ENCODE measurements around the gene GGA3.
A peak's percentile ranks its signal among the peaks of the same experiment; 100 is the strongest.
"Not testable (repeated sequence)": the region's sequence is repeated elsewhere in the genome, so short reads cannot be mapped to it uniquely, and the experiment has no call there.

The GGA3 gene

DNA sequence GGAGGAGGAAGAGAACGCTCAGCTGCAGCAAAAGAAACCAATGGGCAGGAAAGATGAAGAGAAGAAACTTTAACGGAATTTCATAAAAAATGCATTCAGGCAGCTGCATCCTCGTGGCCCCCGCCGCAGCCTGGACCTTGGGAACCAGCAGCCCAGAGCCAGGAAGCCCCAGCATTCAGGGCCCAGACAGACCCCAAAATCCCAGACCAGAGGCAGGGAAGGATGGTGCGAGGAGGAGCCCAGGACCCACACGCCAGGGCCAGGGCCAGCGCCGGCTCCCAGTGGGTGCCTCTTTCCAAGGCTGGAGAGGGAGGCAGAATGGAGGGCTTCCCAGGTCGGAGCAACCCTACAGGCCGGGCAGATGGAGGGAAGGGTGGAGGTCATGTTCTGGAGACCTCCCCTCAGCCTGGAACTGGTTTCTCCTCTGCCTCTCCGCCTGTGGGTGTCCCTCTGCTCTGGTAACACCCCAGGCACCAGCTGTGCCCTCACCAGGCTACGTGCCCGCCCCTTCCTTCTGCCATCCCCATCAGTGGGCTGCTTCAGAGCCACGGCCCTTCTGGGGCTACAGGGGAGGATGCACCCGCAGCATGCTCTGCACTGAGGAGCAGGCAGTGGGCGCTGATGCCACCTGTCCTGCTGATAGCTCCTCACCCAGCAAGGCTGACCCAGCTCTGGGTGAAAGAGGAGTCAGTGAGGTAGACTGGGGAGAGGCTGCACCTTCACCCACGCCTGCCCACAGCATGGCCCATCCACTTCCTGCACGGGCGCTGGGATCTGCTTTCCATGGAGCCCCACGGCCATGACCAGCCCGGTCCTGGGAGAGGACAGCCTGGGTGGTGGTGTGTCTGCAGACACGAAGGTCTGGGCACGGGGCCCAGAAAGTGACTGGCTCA lies 10.8 kb upstream of the GGA3 start:
- no peak for DNase-seq

DNA sequence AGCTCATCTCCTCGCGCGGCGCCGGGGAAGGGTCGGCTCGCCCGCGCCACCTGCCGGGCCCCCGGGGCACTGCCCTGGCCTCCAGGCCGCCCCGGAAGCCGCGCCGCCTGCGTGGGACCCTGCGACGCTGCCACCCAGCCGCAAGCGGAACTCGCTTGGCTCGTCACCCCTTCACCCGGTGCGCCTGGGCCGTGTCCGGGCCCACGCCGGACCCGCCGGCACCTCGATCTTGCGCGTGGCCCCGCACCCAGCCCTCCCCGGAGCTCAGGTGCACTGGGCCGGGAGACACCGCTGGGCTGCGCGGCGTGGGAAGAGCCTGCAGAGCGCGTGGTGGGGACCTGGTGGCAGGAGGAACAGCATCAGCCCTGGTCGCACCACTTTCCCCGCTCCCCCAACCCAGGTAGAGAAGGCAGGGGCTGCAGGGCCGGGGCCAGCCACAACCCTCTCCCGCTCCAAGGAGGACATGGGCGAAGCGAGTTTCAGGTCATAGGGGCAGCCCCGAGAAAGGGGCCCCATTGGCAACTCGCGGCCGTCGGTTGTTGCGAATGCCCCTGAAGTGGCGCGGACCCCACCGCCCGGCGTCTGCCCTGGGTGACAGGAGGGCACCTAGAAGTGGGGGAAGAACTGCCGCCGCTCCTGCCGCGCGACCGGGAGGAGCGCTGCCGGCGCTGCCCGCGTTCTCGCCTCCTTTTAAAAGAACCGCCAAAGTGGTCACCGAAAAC lies 10.0 kb upstream of the GGA3 start:
- DNase-seq: peak; percentile 83

DNA sequence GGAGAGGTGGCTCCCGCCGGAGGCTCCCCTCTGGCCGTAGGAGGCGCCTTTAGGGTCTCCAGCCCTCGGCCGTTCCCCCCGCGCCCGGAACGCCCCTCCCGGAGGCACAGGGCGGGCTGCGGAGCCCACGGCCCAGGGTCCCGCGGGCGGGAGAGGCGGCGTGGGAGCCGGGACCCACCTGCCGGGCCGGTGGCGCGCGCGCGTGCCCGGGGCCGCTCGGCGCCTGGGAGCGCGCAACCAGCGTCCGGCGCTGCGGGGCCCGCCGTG lies 9.5 kb upstream of the GGA3 start, which contains the start of gene MIF4GD:
Gene MIF4GD (minus strand): TSS at position 266 of the 267 bp plus-strand sequence. CDS start 1,036 bp downstream, outside the sequence.
- DNase-seq: no peak

DNA sequence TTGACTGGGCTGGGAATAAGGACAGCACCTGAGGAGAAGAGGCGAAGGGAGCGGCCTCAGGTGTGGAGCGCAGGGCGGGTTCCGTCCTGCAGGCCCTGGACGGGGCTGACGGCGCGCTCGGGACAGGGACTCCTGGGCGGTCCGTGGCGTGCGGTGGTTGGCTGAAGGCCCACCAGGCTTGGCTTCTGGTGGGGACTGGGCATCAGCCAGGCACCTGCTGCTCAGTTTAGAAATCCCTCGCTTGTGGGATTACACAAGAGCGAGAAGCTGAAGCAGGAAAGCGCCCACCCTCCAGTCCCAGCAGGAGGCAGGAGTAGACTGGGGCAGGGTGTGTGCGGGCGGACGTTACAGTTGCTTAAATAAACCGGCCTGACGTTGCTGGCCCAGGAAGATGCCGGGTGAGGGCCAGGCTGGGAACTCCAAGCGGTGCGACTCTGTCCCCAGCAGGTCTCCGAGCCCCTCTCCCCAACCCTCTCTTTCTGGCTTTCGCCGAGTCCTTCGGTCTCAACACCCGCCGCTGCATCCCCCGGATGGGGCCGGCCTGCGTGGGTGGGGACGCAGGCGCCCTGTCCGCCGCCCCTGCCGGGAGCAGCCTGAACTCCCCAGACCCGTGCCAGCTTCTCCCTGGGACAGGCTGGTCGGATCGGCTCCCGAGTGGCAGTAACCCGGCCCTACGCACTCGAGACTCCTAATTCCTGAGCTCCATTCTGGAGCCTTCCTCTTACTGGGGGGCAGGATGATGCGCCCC lies 9.0 kb upstream of the GGA3 start:
- no peak for DNase-seq

DNA sequence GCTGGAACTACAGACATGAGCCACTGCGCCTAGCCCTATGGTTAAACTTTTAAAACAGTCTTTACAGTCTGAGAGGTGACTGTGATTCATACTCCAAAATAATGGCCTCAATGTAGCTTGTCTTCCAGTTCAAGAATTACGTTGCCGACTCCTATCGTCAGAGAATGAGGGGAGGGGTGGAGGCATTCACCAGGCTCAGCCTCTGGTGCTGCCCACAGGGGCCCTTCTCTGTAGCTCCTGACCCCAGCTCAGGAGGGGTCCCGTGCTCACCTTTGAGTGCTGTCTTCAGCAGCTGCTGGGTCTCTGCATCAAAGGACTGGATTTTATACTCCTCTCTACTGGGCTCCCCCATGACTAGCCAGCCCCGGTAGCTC lies 8.4 kb upstream of the GGA3 start:
- DNase-seq: no peak

DNA sequence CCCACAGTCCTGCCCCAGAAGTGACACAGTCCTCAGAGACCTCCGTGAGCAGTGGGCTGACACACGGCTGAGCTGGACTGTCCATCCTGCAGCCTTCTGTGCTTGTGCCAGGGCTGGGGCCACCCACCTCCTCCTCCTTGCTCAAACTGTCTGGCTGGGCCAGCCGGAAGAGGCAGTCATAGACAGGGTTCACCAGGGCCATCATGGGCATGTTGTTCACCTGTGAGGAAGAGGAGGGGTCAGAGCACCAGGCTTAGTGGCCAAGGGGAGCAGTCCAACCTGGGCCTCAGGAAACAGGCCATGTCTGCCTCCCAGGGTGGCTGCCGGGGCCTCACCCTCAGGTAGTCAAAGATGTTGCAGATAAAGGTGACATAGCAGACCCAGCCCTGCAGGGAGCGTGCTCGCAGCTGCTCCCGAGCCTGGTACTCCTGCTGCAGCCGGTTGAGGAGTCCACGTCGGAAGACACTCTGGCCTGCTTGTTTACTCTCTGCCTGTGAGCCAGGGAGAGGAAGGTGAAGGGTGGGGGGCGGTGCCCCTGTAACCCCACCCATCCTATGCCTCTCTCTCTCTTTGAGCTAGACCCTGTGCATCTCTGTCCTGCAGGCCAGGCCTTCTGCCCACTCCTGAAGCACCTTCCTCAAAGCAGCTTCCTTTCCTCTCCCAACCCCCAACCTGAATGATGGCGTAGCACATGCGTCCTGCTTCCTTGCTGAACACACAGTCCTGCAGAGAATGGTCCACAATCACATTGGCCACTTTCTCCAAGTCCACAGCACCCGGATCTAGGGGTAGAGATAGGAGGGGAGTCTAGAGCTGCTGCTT lies 6.2 kb upstream of the GGA3 start:
- DNase-seq: no peak

DNA sequence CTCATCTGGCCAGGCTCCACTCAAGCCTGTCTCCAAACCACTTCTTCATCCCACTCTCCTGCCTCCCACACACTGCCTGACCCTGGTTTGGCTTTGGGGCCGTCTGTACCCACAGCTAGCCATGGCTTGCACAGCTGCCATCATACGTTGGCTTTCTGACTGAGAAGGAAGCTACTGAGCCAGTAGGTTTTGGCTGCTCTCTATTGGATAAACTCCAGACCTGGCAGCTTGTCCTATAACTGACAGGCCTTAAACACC lies 5.7 kb upstream of the GGA3 start:
- no peak for DNase-seq

DNA sequence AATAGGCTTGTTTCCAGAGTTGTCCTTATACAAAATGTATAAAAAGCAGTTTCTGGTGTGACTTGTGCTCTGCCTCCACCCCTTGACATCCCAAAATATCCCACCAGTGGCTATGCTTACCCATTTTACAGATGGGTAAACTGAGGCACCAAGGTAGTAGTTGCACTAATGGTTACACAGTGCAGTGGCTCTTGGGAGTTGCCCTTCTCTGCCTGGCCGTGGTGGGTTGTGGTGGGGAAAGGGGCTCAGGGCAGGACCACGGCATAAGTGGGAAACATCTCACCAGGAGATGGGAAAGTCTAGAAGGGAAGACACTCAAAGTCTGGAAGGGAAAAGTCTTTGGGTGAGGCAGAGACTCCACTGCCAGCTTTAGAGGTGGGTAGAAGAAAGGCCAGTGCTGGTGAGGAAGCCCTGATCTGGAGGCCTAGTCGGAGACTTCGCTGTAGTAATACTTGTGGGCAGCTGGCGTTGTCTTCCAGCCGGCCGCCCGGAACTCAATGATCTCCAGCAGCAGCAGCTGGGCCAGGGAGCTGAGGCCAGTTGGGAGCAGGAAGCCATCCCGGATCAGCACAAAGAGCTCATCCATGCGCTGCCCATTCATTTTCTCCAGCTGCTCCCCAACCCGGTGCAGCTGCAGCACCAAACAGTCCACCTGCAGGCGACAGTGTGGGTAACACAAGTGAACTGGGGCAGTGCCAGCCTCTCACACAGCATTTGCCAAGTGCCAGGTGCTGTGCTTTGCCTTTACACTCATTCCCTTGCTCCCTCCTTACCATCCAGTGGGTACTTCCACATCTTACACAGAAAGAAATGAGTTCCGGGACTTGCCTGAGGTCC lies 5.1 kb upstream of the GGA3 start:
- no peak for DNase-seq

DNA sequence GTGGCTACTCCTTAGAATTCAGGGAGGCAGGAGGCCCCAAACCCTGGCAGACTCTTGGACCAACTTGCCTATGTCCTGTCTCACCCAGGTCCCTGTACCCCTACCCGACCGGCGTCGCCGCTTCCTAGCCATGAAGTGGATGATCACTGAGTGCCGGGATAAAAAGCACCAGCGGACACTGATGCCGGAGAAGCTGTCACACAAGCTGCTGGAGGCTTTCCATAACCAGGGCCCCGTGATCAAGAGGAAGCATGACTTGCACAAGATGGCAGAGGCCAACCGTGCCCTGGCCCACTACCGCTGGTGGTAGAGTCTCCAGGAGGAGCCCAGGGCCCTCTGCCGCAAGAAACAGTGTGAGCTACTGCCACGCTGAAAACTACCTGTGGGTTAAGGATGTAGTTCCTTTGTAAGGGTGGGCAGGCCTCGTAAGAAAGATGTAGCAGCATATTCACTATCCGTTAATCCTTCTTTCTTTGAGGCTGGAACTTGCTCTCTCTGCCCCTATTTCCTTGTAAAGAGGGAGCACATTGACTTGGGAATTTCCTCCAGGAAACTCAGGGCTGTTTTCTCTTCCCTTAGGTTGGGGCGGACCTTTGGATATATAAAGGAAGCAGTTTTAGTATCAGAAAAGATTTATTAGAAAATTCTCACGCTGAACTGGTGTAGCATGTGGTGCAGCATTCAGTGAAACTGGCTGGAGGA lies 4.4 kb upstream of the GGA3 start:
- no peak for DNase-seq

DNA sequence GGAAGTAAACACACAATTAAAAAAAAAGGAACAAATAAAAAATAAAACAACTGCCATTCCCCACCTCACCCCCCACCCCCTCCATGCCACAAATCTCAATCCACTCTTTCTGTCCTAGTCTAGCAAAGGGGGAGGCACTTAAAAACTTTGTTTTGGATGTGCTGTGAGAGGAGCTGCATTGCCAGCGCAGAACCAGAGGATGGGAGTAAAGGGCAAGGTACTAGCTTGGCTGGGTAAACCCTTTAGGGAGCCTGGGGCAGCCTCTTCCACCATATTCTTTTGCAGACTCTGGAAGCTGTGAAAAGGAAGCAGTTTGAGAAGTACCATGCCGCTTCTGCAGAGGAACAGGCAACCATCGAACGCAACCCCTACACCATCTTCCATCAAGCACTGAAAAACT lies 1.6 kb upstream of the GGA3 start:
- DNase-seq: no peak

DNA sequence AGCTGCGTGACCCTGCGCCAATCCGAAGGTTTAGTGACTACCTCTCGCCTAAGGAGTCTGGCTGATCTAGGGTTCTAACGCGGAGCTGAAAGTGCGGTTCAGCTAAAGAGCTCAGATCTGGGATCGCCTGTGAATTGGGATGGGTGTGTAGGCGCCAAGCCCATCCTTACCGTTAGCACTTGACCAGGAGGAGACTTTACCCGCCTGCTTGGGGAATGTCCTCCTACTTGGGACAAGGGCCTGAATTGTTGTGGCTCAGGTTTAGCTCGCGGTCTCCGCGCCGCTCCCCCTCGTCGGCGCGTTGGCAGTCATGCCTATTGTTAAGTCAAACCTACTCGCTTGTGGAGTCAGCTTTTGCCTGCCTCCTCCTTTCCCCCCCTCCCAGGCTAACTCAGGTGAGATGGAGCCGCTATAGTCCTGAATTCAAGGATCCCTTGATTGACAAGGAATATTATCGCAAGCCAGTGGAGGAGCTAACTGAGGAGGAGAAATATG lies 753 bp upstream of the GGA3 start:
- DNase-seq: no peak

DNA sequence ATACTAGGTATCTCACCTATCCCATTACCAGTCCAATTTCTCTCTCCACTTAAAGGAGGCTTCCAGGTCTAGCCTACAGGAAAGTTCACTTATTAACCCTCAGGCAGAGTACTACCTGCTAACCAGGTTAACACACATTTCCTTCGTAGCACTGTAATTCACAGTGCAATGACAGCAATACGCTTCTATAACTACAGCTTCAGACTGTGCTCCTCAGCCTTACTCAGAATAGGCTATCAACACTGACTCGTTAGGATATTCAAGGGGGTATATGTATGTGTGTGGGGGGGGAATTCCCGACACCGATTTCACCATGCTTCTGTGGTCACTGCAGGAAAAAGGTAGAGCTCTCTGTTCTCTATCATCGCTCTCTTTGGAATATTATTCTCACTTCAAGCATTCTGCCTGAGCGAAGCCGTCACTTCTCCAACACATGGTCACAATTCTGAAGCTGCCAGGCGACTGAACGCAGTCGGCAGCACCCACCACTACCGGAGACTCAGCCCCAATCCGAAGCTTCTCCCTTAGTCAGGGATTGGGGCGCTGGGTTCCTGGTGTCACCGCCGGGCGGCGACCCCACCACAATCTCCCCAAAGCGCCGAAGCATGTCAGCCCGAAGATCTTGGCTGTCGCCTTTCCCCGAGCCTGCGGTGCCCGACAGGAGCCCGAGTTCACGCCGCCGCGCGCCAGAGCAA lies 618 bp downstream of the GGA3 start:
- peak; percentile 44 for DNase-seq

DNA sequence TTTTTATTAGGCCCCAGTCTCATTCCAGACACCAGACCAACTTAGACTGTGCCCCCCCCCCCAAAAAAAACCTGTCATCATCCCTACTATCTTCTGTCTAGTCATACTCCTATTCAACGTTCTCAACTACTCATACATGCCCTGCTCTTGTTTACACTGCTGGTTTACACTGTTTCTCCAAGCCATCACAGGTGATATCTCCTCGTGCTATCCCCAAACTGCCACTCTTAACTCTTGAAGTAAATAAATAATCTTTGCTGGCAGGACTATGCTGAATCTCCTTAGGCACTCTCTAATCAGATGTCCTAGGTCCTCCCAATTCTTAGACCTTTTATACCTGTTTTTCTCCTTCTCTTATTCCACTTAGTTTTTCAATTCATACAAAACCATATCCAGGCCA lies 4.2 kb downstream of the GGA3 start:
- not testable (repeated sequence) for DNase-seq

DNA sequence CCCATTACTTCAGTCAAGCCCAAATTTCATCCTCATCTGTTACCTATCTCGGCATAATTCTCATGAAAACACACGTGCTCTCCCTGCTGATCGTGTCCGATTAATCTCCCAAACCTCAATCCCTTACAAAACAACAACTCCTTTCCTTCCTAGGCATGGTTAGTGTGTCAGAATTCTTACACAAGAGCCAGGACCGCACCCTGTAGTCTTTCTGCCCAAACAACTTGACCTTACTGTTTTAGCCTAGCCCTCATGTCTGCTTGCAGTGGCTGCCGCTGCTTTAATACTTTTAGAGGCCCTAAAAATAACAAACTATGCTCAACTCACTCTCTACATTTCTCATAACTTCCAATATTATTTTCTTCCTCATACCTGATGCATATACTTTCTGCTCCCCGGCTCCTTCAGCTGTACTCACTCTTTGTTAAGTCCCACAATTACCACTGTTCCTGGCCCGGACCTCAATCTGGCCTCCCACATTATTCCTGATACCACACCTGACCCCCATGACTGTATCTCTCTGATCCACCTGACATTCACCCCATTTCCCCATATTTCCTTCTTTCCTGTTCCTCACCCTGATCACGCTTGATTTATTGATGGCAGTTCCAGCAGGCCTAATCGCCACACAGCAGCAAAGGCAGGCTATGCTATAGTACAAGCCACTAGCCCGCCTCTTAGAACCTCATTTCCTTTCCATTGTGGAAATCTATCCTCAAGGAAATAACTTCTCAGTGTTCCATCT lies 5.3 kb downstream of the GGA3 start:
- not testable (repeated sequence) for DNase-seq

DNA sequence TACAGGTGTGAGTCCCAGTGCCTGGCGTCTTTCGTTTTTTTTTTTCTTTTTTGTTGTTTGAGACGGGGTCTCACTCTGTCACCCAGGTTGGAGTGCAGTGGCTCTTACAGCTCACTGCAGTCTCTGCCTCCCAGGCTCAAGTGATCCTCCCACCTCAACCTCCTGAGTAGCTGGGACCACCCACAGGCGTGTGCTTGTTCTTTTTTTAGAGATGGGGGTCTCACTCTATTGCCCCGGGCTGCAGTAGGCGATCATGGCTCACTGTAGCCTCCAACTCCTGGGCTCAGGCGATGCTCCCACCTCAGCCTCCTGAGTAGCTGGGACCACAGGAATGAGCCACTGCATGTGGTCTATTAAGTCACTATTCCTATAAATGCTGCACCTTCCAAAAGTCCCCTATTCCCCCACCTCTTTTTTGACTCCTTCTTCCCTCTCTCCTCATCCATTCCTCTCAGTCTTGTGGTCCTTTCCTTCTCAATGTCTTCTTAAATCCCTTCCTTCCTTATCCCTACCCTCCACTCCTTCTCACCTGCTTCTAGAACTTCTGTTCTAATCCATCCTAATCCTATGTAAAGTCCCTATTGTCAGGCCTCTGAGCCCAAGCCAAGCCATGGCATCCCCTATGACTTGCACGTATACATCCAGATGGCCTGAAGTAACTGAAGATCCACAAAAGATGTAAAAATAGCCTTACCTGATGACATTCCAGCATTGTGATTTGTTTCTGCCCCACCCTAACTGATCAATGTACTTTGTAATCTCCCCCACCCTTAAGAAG lies 9.2 kb downstream of the GGA3 start:
- DNase-seq: no peak

DNA sequence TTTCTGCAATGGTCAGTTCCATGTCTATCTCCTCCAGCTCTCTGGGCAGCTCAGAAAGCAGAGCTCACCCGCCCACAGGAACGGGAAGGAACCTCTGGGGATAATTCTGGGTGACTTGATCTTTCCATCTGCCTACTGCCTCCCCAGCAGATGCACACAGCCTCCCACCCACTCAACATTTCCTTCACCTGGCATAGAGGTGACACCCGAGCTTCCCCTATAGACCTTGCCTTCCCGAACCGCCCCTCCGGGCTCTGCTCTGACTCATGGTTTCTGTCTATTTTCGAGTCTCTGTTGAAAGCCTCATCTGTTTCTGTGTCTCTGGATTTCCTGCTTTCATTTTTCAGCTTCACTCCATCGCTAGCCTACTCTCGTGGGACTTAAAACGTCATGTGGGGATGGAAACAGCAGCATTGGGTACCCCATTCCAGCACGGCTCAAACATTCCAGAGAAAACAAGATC lies 11.4 kb downstream of the GGA3 start:
- peak; percentile 76 for DNase-seq

DNA sequence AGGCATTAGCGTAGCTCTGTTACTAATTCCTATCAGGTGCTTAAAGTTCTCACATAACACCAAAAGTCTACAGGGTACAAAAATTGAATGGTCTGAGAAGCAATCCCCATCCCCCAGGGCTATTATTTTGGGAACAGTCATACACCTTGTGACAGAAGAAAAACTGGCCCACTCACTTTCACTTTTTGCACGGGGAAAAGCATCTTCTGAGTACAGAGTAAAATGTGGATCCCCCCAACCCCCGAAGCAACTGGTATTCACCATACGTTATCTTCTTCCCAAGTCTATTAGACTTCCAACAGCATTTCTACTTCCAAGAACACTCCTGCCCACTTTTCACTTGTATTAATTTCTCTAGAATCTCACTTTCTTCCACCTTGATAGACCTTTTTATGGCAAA lies 11.8 kb downstream of the GGA3 start:
- DNase-seq: no peak

DNA sequence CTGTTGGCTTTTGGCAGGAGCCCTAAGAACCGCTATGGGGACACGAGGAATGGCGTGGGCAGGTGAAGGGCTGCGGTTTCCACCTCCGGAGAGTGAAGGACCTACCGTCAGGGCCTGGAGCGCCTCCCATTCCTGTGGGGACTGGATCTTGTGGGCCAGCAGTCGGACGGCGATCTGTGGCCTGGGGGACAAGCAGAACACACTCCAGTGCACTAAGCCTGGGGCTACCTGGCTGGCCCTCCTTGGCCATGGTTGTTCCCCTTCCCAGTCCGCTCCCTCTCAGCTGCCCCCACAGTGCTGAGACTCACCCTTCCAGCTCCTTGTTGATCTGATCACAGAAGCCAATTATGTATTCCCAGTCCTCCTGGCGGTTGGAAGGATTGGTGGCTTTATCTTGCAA lies 15.0 kb downstream of the GGA3 start:
- DNase-seq: no peak

DNA sequence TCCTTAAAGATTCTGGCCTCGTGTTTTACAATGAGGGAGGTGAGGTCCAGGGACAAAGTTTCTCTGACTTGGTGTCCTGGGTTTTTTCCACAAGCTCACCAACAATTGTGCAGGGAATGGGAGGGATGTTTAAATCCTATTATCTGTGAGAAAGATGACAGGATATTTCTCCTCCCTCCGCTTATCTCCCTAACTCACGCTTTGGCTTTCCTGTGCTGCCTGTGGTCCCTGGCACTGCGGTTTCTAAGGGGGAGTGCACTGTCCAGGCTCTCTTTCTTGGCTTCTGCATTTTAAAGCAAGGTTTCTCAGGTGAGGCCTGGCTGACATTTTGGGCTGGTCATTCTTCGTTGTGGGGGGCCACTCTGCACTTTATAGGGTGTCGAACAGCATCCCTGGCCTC lies 16.4 kb downstream of the GGA3 start:
- DNase-seq: no peak

Data from activated T-cell treated with anti-CD3 and anti-CD28 coated beads for 4 hours (primary cell).